HG03342 (cell line): ENCODE data around the gene KCNH8.

Source experiments
- ATAC-seq: cut with Tn5 transposase; IDR thresholded peaks from one replicate; pipeline ENCODE4 v1.9.1; 2021; ENCODE audit warnings: mild to moderate bottlenecking, moderate library complexity; ENCODE audit not compliant: unreplicated experiment

KCNH8 gene

GRCh38 chr3:19576343-19576742, 428.0 kb downstream of the KCNH8 start:
- no peak for ATAC-seq
